Liver (tissue), 3 donors: ENCODE results near the gene ZBTB49.

Experiments used
- ATF3 ChIP-seq: IDR thresholded peaks from 2 replicates; pipeline ENCODE4 v1.6.1; 2016; ENCODE audit warnings: antibody characterized with exemption
- EGR1 ChIP-seq, 2 donors: IDR thresholded peaks; 2 replicates each; pipeline ENCODE4 v1.6.1; 2016 to 2018; ENCODE audit warnings: antibody characterized with exemption in 2 of 2, low read depth in 2 of 2
- FOXA1 ChIP-seq: IDR thresholded peaks from 2 replicates; pipeline ENCODE4 v1.6.1; 2016; ENCODE audit warnings: antibody characterized with exemption
- GABPA ChIP-seq, 2 donors: IDR thresholded peaks in 1 of 2; conservative IDR thresholded peaks in 1 of 2; 2 replicates each; pipeline ENCODE4 v1.6.1; 2016; ENCODE audit warnings: antibody characterized with exemption in 2 of 2, mild to moderate bottlenecking in 1 of 2, moderate library complexity in 1 of 2
- HNF4A ChIP-seq, 2 donors: conservative IDR thresholded peaks; 2 replicates each; pipeline ENCODE4 v1.6.1; 2016; ENCODE audit warnings: antibody characterized with exemption in 2 of 2, mild to moderate bottlenecking in 2 of 2
- JUND ChIP-seq, 2 donors: IDR thresholded peaks; 2 replicates each; pipeline ENCODE4 v1.6.1; 2016; ENCODE audit warnings: antibody characterized with exemption in 2 of 2
- MAX ChIP-seq: IDR thresholded peaks from 2 replicates; pipeline ENCODE4 v1.6.1; 2016; ENCODE audit warnings: antibody characterized with exemption
- RAD21 ChIP-seq, 2 donors: IDR thresholded peaks; 2 replicates each; pipeline ENCODE4 v1.6.1; 2016; ENCODE audit warnings: antibody characterized with exemption in 2 of 2, mild to moderate bottlenecking in 2 of 2
- REST ChIP-seq: IDR thresholded peaks from 2 replicates; pipeline ENCODE4 v1.6.1; 2016; ENCODE audit warnings: antibody characterized with exemption, mild to moderate bottlenecking
- RXRA ChIP-seq, 2 donors: IDR thresholded peaks; 2 replicates each; pipeline ENCODE4 v1.6.1; 2017 to 2018; ENCODE audit warnings: antibody characterized with exemption in 2 of 2, mild to moderate bottlenecking in 1 of 2
- TAF1 ChIP-seq: conservative IDR thresholded peaks from 2 replicates; pipeline ENCODE4 v1.6.1; 2016; ENCODE audit warnings: antibody characterized with exemption, mild to moderate bottlenecking
- YY1 ChIP-seq: IDR thresholded peaks from 2 replicates; pipeline ENCODE4 v1.6.1; 2016; ENCODE audit warnings: antibody characterized with exemption, mild to moderate bottlenecking
- ZBTB33 ChIP-seq: IDR thresholded peaks from 2 replicates; pipeline ENCODE4 v1.6.1; 2016; ENCODE audit warnings: antibody characterized with exemption
- TF ChIP-seq, protein P1 (sequence below): fragments of 150-350 bp; IDR thresholded peaks from 2 replicates; pipeline ENCODE4 v1.5.1; 2017; ENCODE audit warnings: improper control_type of control experiment, low read depth, low read length; ENCODE audit not compliant: missing input control
- donor health status: healthy.
- donor health status: healthy.

GRCh38 chr4:4368809-4369580 lies 78.9 kb downstream of the ZBTB49 start:
- TF ChIP-seq TAF1 = no peak
- TF ChIP-seq, protein P1, sequence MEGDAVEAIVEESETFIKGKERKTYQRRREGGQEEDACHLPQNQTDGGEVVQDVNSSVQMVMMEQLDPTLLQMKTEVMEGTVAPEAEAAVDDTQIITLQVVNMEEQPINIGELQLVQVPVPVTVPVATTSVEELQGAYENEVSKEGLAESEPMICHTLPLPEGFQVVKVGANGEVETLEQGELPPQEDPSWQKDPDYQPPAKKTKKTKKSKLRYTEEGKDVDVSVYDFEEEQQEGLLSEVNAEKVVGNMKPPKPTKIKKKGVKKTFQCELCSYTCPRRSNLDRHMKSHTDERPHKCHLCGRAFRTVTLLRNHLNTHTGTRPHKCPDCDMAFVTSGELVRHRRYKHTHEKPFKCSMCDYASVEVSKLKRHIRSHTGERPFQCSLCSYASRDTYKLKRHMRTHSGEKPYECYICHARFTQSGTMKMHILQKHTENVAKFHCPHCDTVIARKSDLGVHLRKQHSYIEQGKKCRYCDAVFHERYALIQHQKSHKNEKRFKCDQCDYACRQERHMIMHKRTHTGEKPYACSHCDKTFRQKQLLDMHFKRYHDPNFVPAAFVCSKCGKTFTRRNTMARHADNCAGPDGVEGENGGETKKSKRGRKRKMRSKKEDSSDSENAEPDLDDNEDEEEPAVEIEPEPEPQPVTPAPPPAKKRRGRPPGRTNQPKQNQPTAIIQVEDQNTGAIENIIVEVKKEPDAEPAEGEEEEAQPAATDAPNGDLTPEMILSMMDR = no peak
- TF ChIP-seq RAD21 (IDR thresholded peaks at IDR 0.05) = no peak
- TF ChIP-seq HNF4A (conservative IDR thresholded peaks at IDR 0.05) = no peak
- TF ChIP-seq YY1 = no peak
- no peak for TF ChIP-seq RXRA (IDR thresholded peaks at IDR 0.05)
- TF ChIP-seq ZBTB33 = no peak
- no peak for TF ChIP-seq REST
- TF ChIP-seq GABPA (IDR thresholded peaks at IDR 0.05 in 1 of 2, conservative IDR thresholded peaks at IDR 0.05 in 1 of 2) = no peak
- TF ChIP-seq FOXA1 = no peak
- no peak for TF ChIP-seq MAX
- no peak for TF ChIP-seq EGR1 (IDR thresholded peaks at IDR 0.05; ENCODE audit: low read depth in 2 of 2)
- no peak for TF ChIP-seq JUND (IDR thresholded peaks at IDR 0.05)
- no peak for TF ChIP-seq ATF3
